ENCODE data around the gene RASSF3. TPM values are rescaled to one million over a fixed set of nuclear protein-coding genes. Genes with fewer than 3 reads are reported as not detected.
"Not testable (repeated sequence)": the region's sequence is repeated elsewhere in the genome, so short reads cannot be mapped to it uniquely, and the experiment has no call there.

The RASSF3 gene
- total and polyA plus RNA-seq, 2 experiments from 2014 or later: 4.8 to 23.6 TPM

DNA sequence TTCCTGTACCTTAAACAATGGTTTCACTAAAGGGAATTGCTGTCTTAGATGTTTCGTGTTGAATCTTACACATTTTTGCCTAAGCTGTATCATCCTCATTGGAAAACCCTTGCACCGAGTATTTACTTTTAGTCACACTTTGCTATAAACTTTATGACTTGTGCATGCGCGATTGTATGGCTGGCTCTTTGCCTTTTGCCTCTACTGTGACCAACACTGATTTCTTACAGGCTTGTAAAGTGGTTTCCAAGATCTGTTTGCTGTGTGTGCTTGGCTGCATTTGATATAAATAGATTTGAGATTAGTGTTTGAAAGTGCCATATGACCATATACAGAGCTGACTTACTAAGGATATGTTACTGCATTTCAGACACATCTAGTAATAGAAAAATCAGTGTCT lies 40.5 kb downstream of the RASSF3 start:
- H3K9me3 ChIP-seq (ENCODE audit: low read depth): no peaks in the 10 kb centered on the region
- H3K36me3 ChIP-seq: no peaks in the 10 kb centered on the region
- TF ChIP-seq, protein P1, sequence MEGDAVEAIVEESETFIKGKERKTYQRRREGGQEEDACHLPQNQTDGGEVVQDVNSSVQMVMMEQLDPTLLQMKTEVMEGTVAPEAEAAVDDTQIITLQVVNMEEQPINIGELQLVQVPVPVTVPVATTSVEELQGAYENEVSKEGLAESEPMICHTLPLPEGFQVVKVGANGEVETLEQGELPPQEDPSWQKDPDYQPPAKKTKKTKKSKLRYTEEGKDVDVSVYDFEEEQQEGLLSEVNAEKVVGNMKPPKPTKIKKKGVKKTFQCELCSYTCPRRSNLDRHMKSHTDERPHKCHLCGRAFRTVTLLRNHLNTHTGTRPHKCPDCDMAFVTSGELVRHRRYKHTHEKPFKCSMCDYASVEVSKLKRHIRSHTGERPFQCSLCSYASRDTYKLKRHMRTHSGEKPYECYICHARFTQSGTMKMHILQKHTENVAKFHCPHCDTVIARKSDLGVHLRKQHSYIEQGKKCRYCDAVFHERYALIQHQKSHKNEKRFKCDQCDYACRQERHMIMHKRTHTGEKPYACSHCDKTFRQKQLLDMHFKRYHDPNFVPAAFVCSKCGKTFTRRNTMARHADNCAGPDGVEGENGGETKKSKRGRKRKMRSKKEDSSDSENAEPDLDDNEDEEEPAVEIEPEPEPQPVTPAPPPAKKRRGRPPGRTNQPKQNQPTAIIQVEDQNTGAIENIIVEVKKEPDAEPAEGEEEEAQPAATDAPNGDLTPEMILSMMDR (IDR thresholded peaks at IDR 0.05; ENCODE audit: low read depth, low read length): no peak
- peak overlapping the region; percentile 94 for H3K27ac ChIP-seq
- no peak overlapping the region for H3K4me3 ChIP-seq
- peak in 1 of 2 donors; percentile 38 for DNase-seq (ENCODE audit: low read depth in 1 of 2, low spot score in 1 of 2)
- no peaks in the 10 kb centered on the region for H3K27me3 ChIP-seq
- peaks cover 28% of the 10 kb centered on the region for H3K4me1 ChIP-seq (ENCODE audit: low read depth)

DNA sequence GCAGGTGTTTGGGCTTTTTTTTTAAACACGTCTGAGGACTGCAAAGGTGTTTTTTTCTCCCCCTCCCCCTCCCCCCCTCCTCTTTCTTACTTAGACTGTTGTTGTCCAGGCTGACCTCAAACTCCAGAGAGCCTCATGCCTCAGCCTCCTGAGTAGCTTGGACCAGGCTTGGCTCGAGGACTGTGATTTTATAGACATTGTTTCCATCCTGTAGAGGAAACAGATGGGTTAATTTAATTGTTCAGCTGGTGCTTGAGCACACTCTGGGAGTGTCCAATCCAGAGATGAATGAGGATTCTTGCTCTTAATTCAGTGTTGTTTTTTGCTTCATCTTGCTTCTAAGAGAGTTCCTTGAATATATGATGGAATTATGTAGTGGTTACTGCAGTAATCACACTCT lies 42.1 kb downstream of the RASSF3 start:
- no peaks in the 10 kb centered on the region for H3K27me3 ChIP-seq
- H3K4me1 ChIP-seq (ENCODE audit: low read depth): peaks cover 37% of the 10 kb centered on the region
- H3K4me3 ChIP-seq: no peak overlapping the region
- H3K36me3 ChIP-seq: no peaks in the 10 kb centered on the region
- DNase-seq (ENCODE audit: low read depth in 1 of 2, low spot score in 1 of 2): no peak
- peak overlapping the region; percentile 56 for H3K27ac ChIP-seq
- no peaks in the 10 kb centered on the region for H3K9me3 ChIP-seq (ENCODE audit: low read depth)
- TF ChIP-seq, protein P1 (IDR thresholded peaks at IDR 0.05; ENCODE audit: low read depth, low read length): no peak

DNA sequence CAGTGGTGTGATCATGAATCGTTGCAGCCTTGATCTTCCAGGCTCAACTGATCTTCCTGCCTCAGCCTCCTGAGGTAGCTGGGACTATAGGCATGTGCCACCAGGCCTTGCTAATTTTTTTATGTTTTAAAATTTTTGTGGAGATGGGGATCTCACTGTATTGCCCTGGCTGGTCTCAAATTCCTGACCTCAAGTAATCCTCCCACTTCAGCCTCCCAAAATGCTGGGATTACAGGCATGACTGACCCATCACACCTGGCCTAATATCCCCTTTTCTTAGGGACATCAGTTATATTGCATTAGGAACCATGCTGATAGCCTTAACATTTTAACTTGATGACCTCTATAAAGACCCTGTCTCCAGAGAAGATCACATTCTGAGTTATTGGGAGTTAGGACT lies 42.8 kb downstream of the RASSF3 start:
- TF ChIP-seq, protein P1 (IDR thresholded peaks at IDR 0.05; ENCODE audit: low read depth, low read length): no peak
- no peak for DNase-seq (ENCODE audit: low read depth in 1 of 2, low spot score in 1 of 2)
- Histone ChIP-seq H3K36me3 (no peaks in the 10 kb centered on the region), H3K27ac (peak overlapping the region; percentile 56), H3K27me3 (no peaks in the 10 kb centered on the region), H3K4me3 (no peak overlapping the region), H3K4me1 (ENCODE audit: low read depth) (peaks cover 41% of the 10 kb centered on the region), H3K9me3 (ENCODE audit: low read depth) (no peaks in the 10 kb centered on the region)

DNA sequence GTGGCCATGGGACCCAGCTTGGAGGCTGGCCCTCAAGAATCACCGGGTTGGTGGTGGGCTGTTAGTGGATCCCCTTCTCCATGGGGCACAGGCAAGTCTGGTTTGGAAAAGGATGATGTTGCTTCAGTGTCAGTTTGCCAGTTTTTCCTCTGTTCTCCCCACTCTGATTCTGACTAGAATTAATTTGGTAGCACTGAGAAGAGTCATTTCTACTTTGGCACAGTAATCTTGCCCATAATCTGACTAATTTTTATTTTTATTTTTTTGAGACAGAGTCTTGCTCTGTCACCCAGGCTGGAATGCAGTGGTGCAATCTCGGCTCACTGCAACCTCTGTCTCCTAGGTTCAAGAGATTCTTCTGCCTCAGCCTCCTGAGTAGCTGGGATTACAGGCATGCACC lies 43.6 kb downstream of the RASSF3 start:
- Histone ChIP-seq H3K27ac (peak overlapping the region; percentile 56), H3K4me1 (ENCODE audit: low read depth) (peaks cover 48% of the 10 kb centered on the region)
- not testable (repeated sequence) for DNase-seq (ENCODE audit: low read depth in 1 of 2, low spot score in 1 of 2); H3K27me3 ChIP-seq; H3K36me3 ChIP-seq; H3K4me3 ChIP-seq; H3K9me3 ChIP-seq (ENCODE audit: low read depth)

DNA sequence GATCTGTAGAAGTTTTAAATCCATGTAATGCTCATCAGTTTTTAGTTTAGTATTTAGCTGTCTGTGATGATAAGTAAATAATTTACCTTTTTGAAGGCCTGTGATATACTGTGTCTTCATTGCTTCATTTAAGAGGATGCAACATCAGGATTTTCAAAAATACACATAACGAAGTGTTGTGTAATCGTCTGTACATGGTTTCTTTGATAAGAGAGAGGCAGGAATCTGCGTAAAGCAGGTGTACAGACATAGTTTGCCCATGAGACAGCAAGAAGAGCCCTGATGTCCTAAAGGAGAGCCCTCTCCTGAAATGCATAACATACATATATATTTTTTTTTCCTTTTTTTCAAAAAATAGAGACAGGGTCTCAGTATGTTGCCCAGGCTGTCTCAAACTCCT lies 44.8 kb downstream of the RASSF3 start:
- no peaks in the 10 kb centered on the region for H3K36me3 ChIP-seq
- H3K4me1 ChIP-seq (ENCODE audit: low read depth): peaks cover 48% of the 10 kb centered on the region
- H3K4me3 ChIP-seq: no peak overlapping the region
- TF ChIP-seq, protein P1 (IDR thresholded peaks at IDR 0.05; ENCODE audit: low read depth, low read length): no peak
- H3K27me3 ChIP-seq: no peaks in the 10 kb centered on the region
- peak overlapping the region; percentile 74 for H3K27ac ChIP-seq
- H3K9me3 ChIP-seq (ENCODE audit: low read depth): no peaks in the 10 kb centered on the region
- DNase-seq (ENCODE audit: low read depth in 1 of 2, low spot score in 1 of 2): no peak

DNA sequence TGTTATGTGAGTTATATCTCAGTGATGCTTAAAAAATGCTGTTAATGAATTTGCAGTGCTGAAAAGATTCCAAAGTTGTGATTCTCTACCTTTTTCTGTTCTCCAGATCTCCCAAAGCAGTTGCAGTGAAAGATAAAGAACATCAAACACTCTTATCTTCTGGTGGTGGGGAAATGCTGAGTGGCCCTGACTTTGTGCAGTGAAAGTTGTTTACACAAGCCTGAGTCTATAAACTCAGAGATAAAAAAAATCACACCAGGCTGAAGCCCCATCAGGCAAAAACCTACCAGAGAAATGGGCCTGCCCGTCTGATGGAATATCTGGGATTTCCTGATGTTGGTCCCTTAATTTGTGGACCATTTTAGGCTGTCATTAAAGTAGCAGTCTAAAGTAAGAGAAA lies 46.1 kb downstream of the RASSF3 start:
- DNase-seq (ENCODE audit: low read depth in 1 of 2, low spot score in 1 of 2): no peak
- H3K4me3 ChIP-seq: no peak overlapping the region
- peaks cover 43% of the 10 kb centered on the region for H3K4me1 ChIP-seq (ENCODE audit: low read depth)
- TF ChIP-seq, protein P1 (IDR thresholded peaks at IDR 0.05; ENCODE audit: low read depth, low read length): no peak
- H3K9me3 ChIP-seq (ENCODE audit: low read depth): no peaks in the 10 kb centered on the region
- H3K27me3 ChIP-seq: no peaks in the 10 kb centered on the region
- no peaks in the 10 kb centered on the region for H3K36me3 ChIP-seq
- H3K27ac ChIP-seq: peak overlapping the region; percentile 77
